HG03139 (cell line): Measurements from ENCODE around the gene DNAH8.
"Not testable (repeated sequence)": the region's sequence is repeated elsewhere in the genome, so short reads cannot be mapped to it uniquely, and the experiment has no call there.

ENCODE experiments used
- ATAC-seq: cut with Tn5 transposase; IDR thresholded peaks from one replicate; pipeline ENCODE4 v1.9.1; 2021; ENCODE audit not compliant: unreplicated experiment

The DNAH8 gene

DNA sequence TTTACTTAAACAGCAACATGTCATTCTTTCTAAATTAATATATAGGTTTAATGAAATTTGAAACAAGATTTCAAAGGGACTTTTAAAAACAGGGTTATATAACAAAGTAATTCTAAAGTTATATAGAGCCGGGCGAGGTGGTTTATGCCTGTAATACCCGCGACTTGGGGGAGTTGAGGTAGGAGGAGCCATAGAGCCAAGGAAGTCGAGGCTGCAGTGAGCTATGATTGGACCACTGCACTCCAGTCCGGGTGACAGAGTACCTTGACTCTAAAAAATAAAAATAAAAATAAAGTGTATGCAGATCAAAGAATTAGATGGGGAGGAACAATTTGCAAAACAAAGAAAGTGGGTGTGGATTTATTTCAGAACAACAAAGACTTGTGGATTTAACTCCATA, 182.4 kb downstream of the DNAH8 start:
- no peak for ATAC-seq

DNA sequence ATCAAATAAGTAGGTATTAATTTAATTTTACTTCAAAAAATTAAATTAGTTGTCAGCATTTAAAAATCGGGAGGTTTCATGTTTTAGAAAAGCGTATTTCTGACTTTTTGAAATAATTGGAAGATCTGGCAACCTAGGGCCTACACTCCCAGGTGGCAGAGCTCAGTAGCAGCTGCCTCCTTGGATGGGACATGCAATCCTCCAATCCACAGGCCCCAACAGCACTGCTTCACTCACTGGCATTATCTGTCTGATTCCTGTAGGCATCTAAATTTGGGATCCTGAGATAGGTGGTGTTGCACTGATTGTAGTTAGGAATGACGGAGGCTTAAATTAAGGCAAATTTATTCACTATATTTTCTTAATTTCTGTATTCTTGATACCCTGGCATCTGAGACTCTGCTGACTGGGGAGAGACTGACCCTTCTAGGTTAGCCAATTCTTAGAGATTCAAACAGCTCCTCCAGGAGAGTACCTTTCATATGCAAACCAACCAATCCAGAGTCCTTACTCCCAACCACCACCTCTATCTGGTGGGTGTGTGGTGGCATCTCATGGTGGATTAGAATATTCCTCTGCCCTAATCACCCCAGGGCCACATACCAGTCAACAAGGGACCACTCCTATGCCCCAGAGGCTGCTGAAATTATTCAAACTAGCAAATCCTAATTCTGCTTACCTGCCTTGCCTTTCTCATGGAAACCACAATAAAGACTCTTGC, 186.9 kb downstream of the DNAH8 start:
- ATAC-seq, result no peak

- ATAC-seq, result no peak
Observed at GRCh38 chr6:38906582-38906981, 191.5 kb downstream of the DNAH8 start.

DNA sequence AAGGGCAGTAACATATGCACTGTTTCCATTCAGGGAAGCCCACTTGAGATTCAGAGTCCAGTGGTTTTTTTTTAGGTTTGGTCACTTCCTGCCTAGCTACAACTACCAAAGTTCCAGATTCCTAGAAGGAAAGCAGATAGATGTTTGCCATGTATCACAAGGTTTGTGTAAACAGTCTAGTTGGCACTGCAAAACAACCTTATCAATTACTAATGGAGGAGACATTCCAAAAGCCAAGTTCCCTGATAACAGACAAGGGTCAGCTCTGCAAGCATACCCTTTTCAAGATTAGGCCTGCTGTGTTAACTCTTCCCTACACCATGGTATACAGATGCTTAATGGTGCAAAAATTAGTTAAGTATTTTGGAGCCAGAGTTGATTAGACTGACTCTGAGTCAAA, 192.2 kb downstream of the DNAH8 start:
- ATAC-seq, result no peak

DNA sequence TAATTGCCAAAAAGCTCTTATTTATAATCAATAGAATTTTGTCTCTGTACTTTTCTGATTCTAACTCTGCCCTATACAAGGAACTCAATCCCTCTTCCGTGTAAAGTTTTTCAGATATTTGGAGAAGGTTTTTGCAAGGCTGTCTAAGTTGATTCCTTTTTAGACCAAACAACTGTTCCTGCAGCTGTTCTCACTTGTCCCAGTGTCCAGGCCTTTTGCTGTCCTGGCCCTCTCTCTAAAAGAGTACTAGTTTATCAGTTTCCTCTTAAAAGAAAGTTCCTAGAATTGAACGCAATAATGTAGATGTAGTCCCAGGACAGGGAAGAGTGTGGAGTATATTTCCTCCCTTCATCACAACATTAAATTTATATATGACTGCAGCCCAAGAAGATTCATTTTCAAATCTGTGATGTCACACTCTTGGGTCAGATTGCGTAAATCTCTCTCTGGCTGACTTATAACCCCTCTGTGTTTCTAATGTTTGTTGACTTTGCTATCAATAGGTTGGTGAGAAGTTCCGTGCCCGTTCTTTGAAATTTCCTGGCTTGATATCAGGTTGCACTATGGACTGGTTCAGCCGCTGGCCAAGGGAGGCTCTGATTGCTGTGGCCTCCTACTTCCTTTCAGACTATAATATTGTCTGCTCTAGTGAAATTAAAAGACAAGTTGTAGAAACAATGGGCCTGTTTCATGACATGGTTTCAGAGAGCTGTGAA, 194.1 kb downstream of the DNAH8 start:
- no peak for ATAC-seq

DNA sequence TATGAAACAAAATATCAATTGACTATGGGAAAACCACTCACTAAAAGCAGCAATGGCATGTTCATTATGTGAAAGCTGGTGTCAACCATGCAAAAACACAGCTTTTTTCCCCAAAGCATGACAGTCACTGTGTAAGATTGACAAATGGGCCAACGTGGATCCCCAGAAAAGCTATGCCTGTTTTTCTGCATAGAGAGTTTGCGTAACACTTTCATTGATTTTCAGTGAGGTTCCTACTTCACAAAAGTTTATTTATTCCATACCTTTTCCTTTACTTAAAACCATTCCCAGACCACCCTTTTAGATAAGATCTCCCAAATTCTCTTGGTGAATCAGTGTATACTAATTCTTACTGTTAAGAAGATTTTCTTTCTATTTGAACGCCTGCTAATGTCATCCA, 195.1 kb downstream of the DNAH8 start:
- no peak for ATAC-seq

DNA sequence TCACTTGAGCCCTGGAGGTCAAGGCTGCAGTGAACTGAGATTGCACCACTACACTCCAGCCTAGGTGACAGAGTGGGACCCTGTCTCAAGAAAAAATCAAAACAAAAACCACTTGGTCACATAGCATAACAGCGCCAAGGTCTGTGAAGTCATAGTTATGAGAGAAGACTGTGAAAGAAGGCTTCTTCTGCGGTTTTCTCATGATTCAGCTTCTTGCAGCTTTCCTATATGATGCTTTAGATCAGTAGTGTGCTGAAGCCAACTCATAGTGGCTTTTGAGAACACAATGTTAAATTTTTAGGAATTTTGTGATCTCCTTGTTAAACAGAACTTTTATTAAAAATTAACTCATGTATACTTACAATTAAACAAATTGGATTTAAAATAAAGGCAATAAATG, 197.3 kb downstream of the DNAH8 start:
- no peak for ATAC-seq

GRCh38 chr6:38915205-38915925, 200.3 kb downstream of the DNAH8 start:
- no peak for ATAC-seq

DNA sequence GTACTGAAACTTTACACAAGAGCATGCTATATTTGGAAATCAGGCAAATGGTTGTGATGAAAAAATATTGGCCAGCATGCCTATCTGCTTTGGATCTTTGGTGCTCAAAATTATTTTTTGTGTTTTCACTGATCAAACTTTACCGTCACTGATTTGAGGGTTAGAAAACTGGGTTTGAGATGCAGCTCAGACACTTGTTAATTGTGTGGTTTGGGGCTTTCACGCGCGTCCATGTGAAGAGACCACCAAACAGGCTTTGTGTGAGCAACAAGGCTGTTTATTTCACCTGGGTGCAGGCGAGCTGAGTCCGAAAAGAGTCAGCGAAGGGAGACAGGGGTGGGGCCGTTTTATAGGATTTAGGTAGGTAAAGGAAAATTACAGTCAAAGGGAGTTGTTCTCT, 206.4 kb downstream of the DNAH8 start:
- ATAC-seq, result not testable (repeated sequence)

DNA sequence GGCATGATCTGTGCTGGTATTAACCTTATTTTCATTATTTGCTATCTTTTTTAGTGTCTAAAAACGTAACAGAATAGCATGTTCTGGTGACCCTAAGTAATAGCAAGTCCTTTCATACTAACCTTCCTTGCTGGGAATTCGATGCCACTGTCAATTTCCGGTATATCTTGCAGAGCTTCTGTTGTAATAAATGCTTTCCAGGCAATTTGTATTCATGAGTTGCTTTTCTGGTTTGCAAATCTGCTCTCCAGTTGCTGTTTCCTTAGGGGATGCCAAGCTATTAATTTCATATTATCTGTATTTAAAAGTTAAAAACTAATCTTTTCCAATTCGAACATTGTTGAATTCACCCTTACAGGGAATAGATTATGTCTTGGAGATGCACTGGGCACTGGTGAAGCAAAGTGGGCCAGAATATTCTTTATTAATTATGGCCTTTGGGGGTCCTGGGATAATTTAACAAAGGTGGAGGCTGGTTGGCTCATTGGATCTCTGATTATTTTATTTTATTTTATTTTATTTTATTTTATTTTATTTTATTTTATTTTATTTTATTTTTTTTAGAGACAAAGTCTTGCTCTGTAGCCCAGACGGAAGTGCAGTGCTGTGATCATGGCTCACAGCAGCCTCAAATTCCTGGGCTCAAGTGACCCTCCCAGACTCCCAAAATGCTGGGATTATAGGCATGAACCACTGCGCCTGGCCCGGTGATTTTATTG, 209.8 kb downstream of the DNAH8 start:
- no peak for ATAC-seq

DNA sequence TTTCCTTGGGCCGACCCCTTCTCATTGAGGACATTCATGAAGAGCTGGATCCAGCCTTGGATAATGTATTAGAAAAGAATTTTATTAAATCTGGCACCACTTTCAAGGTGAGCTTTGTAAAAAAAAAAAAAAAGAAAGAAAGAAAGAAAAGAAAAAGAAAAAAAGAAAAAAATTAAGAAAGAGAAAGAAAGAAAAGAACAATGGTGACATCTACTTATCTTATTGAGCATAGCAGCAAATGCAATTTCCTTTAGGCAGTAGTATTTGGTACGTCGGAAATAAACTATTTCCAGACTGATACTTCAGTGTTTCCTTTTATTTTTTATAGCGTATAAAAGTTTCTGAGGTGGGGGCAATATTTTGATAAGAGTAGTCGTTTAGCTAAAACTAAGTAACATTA, 214.4 kb downstream of the DNAH8 start:
- ATAC-seq, result no peak

GRCh38 chr6:38933426-38933825, 218.3 kb downstream of the DNAH8 start:
- ATAC-seq, result no peak

DNA sequence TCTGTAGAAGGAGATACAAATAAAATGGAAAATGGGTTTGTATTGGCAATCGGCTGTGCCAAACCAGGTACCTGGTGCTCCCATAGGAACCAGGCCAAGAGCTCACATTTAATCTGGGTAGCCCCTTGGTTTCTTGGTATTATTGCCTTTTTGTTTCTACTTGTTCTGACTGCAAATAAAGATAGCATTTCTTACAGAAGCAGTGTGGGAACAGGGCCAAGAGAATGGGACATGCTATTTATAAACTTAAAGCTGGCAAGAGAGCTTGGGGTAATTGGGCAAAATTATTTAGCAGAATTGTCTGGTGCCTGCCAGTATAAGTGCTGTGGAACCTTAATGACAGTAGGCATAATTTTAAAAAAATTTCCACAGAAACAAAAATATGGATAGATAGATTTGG, 219.9 kb downstream of the DNAH8 start:
- ATAC-seq, result no peak

- ATAC-seq, result no peak
Observed at GRCh38 chr6:38937839-38938613, 222.9 kb downstream of the DNAH8 start.

GRCh38 chr6:38938741-38939140, 223.6 kb downstream of the DNAH8 start:
- no peak for ATAC-seq

DNA sequence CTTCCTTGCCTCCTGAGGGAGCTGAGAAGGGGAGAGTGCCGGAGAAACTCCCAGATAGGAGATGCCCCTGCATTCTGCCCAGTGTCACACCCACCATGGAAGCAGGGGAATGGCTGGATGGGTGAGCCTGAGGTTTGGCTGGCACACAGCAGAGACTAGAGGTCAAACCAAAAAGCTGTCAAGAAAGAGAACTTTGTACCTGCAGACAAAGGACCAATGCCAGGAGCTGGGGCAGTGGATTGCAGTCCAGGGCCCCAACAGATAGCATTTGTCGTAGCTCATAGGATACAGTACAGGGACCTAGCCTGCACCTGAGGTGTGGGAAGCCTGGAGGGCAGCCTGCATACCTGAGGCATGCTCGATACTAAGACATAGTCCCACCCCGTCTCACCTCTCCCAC, 227.3 kb downstream of the DNAH8 start:
- no peak for ATAC-seq

DNA sequence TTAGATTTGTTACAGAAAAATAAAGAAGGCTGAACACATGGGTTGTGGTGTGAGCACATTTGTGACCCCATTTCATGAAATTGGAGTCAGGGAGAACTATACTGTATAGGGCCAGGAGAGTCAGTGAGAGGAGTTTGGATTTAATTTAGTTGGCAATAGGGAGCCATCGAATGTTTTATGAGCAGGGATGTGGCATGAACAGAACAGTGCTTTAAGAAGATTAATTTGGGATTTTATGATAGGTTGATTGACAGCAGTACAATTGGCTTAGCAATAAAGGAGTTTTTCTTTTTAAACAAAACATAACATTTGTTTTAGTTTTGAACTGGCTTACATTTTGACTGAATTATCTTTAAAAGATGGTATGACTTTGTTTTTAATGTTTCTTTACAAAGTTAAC, 227.9 kb downstream of the DNAH8 start:
- no peak for ATAC-seq

GRCh38 chr6:38943964-38944363, 228.9 kb downstream of the DNAH8 start:
- ATAC-seq, result no peak

DNA sequence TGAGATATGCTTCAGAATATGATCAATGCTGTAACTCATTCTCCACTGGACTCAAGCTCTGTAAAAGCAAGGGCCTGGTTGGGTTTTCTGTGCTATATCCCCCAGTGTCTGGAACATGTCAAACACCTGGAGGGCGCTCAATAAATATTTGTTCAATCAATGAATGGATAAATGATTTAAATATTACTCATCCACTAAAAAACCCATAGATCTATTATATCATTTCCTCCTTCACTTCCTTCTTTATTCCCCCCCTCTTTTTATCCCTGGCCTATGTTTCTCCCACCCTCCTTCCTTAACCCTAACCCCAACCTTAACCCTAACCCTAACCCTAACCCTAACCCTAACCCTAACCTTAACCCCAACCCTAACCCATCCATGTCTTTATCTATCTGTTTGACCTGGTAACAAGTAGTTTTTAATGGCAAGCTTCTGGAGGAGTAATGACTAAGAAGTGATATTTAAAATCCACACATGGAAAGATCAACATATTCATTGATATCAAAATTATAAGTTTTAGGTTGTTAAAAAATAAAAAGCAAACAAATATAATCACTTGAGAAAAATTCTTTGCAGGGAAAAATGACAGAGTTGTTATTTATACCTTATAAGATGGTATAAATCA, 229.7 kb downstream of the DNAH8 start:
- ATAC-seq, result no peak

DNA sequence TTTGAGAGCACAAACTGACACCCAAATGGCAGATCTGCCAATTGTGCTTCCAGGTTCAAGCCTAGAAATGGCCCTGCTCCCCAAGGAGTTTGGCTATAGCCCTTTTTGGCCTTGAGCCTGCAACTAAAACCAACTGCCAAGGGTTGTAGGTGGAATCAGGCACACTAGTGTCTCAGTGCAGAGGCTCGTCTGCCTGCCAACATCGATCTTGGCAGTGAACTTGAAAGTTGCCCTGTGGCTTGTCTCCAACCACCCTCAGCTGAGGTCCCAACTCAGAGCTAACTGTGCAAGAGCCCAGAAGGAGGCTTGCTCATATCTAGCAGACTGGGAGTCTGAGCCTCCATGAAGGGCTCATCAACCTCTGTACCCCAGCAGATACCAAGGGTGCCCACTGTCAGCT, 240.8 kb downstream of the DNAH8 start:
- no peak for ATAC-seq
